ENCODE measurements around the gene ZNF516. TPM values are rescaled to one million over a fixed set of nuclear protein-coding genes. Genes with fewer than 3 reads are reported as not detected.

The ZNF516 gene
- total and polyA plus RNA-seq, 2 of the 4 experiments (the other 2 are of a cell fraction), result 7.9 to 16.9 TPM

DNA sequence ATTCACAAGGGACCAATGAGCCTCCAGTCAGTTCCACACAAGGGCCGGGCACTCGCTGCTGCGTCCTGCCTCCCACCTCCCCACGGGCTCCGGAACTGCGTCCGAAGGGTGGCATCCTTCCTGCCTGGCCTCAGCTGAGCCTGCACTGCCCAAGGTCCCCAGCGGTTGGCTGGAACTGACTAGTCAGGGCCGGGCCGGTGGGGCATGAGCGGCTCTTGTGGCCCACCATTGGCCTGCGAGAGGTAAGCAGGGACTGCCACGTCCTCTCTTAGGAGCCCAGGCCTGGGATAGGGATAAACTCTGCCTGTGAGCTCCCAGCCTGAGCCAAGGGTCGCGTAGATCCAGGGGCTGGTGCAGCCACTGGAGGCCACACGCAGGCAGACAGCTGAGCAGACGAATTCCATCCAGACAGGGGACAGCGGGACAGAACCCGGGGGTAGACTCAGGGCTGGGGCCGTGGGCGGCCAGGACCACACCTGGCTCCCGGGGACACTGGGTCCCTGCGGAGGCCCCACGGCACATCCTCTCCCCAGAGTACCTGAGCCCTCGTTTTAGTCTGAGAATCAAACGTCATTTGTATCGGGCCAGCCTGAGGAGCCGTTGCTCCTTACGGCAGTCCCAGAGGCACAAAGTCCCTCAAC, 148.4 kb downstream of the ZNF516 start:
- H3K9ac ChIP-seq (ENCODE audit: low read depth, low read length), result no peak overlapping the region
- H3K36me3 ChIP-seq (ENCODE audit: control insufficient read depth, insufficient read depth, low read length), result no peaks in the 10 kb centered on the region
- CTCF ChIA-PET, result interaction anchor here (1.0 kb wide), 1 partner anchor 10 kb away, joined by 3 read pairs; no protein-coding TSS in a partner anchor
- no peak overlapping the region for H2BK20ac ChIP-seq (ENCODE audit: low read depth, low read length)
- H4K8ac ChIP-seq (ENCODE audit: low read depth in 2 of 2, low read length in 2 of 2), result no peak overlapping the region
- no peak overlapping the region for H2AK9ac ChIP-seq (replicated peaks; ENCODE audit: low read depth, low read length, poor library complexity)
- no peaks in the 10 kb centered on the region for H3K79me1 ChIP-seq (ENCODE audit: low read depth in 1 of 2, low read length in 2 of 2)
- no peak overlapping the region for H3K14ac ChIP-seq (replicated peaks; ENCODE audit: low read depth, low read length)
- no peak overlapping the region for H2BK15ac ChIP-seq (ENCODE audit: low read depth, low read length)
- H3K56ac ChIP-seq (ENCODE audit: extremely low read depth, insufficient read depth, low read length), result no peak overlapping the region
- no peak overlapping the region for H2BK120ac ChIP-seq (ENCODE audit: low read depth, low read length)
- H2BK5ac ChIP-seq (ENCODE audit: low read depth, low read length, poor library complexity, severe bottlenecking), result no peak overlapping the region
- no peak overlapping the region for H3K27ac ChIP-seq (ENCODE audit: insufficient read depth, low read length)
- no TSS peak for BruUV-seq (replicated peaks)
- no peaks in the 10 kb centered on the region for H3K9me3 ChIP-seq (ENCODE audit: control insufficient read depth, insufficient read depth, low read length)
- H3K23ac ChIP-seq (ENCODE audit: low read depth, low read length), result no peak overlapping the region
- dilution Hi-C loops (cut with HindIII; ENCODE audit: low sequenced_read_pairs, unreplicated experiment), result no loop called here
- H3K4ac ChIP-seq (ENCODE audit: low read depth, low read length), result no peak overlapping the region
- no peak for DNase-seq
- POLR2A ChIA-PET (ENCODE audit: unreplicated experiment), result no interaction called here
- no peaks in the 10 kb centered on the region for H3K9me1 ChIP-seq (ENCODE audit: insufficient read depth, low read length)
- intact Hi-C loops (cut with micrococcal nuclease), result loop anchor here (5.0 to 10.0 kb wide), 4 partner anchors 872 to 1849 kb away; partner anchors contain the start of genes CNDP2 and PTGR3
- H3K4me2 ChIP-seq (ENCODE audit: low read depth, low read length), result no peak overlapping the region
- H4K5ac ChIP-seq (ENCODE audit: low read depth, low read length), result no peak overlapping the region
- in situ Hi-C loops (cut with MboI; ENCODE audit: low sequenced_read_pairs), result no loop called here
- TF ChIP-seq CHD1 (IDR thresholded peaks at IDR 0.05; ENCODE audit: low read depth, low read length), result no peak
- no peak for TF ChIP-seq MXI1 (IDR thresholded peaks at IDR 0.05; ENCODE audit: borderline replicate concordance, low read depth, low read length)
- no peak for TF ChIP-seq MAZ (IDR thresholded peaks at IDR 0.05; ENCODE audit: borderline replicate concordance, low read depth, low read length)
- no peak for TF ChIP-seq RCOR1 (IDR thresholded peaks at IDR 0.05; ENCODE audit: insufficient replicate concordance, low read length)
- no peak for TF ChIP-seq MAFK (IDR thresholded peaks at IDR 0.05; ENCODE audit: low read depth, low read length)
- no peak for TF ChIP-seq BHLHE40 (IDR thresholded peaks at IDR 0.05; ENCODE audit: low read depth, low read length)
- TF ChIP-seq NFE2L2 (IDR thresholded peaks at IDR 0.05; ENCODE audit: low read depth, low read length), result no peak
- H2AFZ ChIP-seq (replicated peaks; ENCODE audit: low read length, poor library complexity), result no peak overlapping the region
- H2AK5ac ChIP-seq (ENCODE audit: low read depth, low read length), result no peak overlapping the region
- no peak overlapping the region for H4K91ac ChIP-seq (ENCODE audit: insufficient read depth, low read depth, low read length)
- no peaks in the 10 kb centered on the region for H3K4me1 ChIP-seq (ENCODE audit: control insufficient read depth, insufficient read depth, low read length)
- no peaks in the 10 kb centered on the region for H3K27me3 ChIP-seq (ENCODE audit: control insufficient read depth, insufficient read depth, low read length)
- ATAC-seq (ENCODE audit: low read depth), result no peak
- WGBS, 2 experiments (ENCODE audit: extremely low coverage in 2 of 2, insufficient read length in 1 of 2), result 95% methylated on average over 24 of the region's 29 CpGs; no CpG with 5 or more reads in 1 of the 2 experiments
- H3K4me3 ChIP-seq (ENCODE audit: insufficient read depth, low read depth, low read length), result no peak overlapping the region
- H3K18ac ChIP-seq (ENCODE audit: low read depth, low read length), result no peak overlapping the region
- no peaks in the 10 kb centered on the region for H4K20me1 ChIP-seq (ENCODE audit: insufficient read depth, low read length)
